Rectal smooth muscle tissue (tissue), 1 donor: ENCODE results near the gene TNRC6C.

Source experiments
- H3K27ac ChIP-seq: one replicate; pipeline ENCODE4 v1.7.0; 2013; ENCODE audit warnings: low read depth, low read length, inconsistent platforms
- H3K27me3 ChIP-seq: one replicate; pipeline ENCODE4 v1.7.0; 2013; ENCODE audit warnings: low read length; ENCODE audit not compliant: control insufficient read depth, insufficient read depth
- H3K36me3 ChIP-seq: one replicate; pipeline ENCODE4 v1.7.0; 2013; ENCODE audit warnings: low read length; ENCODE audit not compliant: control insufficient read depth, insufficient read depth
- H3K4me1 ChIP-seq: one replicate; pipeline ENCODE4 v1.7.0; 2013; ENCODE audit warnings: low read length; ENCODE audit not compliant: control insufficient read depth, insufficient read depth
- H3K4me3 ChIP-seq: one replicate; pipeline ENCODE4 v1.7.0; 2013; ENCODE audit warnings: low read length
- H3K9ac ChIP-seq: one replicate; pipeline ENCODE4 v1.7.0; 2013; ENCODE audit warnings: low read length

Gene TNRC6C

GRCh38 chr17:78012428-78012827 is 53.9 kb downstream of the TNRC6C start:
- Histone ChIP-seq H3K27ac (no peak overlapping the region), H3K36me3 (peaks cover 2% of the 10 kb centered on the region), H3K27me3 (no peaks in the 10 kb centered on the region), H3K9ac (no peak overlapping the region), H3K4me1 (no peaks in the 10 kb centered on the region), H3K4me3 (no peak overlapping the region)

- H3K4me1 ChIP-seq, result no peaks in the 10 kb centered on the region
- H3K36me3 ChIP-seq, result peaks cover 2% of the 10 kb centered on the region
Measured at GRCh38 chr17:78013683-78014467, 55.4 kb downstream of the TNRC6C start.

GRCh38 chr17:78014646-78015045 is 56.1 kb downstream of the TNRC6C start:
- no peak overlapping the region for H3K27ac ChIP-seq
- H3K9ac ChIP-seq, result no peak overlapping the region
- H3K4me3 ChIP-seq, result no peak overlapping the region
- H3K4me1 ChIP-seq, result no peaks in the 10 kb centered on the region
- peaks cover 2% of the 10 kb centered on the region for H3K36me3 ChIP-seq
- H3K27me3 ChIP-seq, result no peaks in the 10 kb centered on the region

More at GRCh38 chr17:78013683-78014467, 55.4 kb downstream of the TNRC6C start:
- Histone ChIP-seq H3K4me3 (no peak overlapping the region), H3K27me3 (no peaks in the 10 kb centered on the region), H3K9ac (no peak overlapping the region), H3K27ac (no peak overlapping the region)

- H3K9ac ChIP-seq, result no peak overlapping the region
- H3K4me3 ChIP-seq, result no peak overlapping the region
- H3K4me1 ChIP-seq, result no peaks in the 10 kb centered on the region
- no peak overlapping the region for H3K27ac ChIP-seq
- no peaks in the 10 kb centered on the region for H3K27me3 ChIP-seq
- peaks cover 2% of the 10 kb centered on the region for H3K36me3 ChIP-seq
Measured at GRCh38 chr17:78016852-78017251, 58.3 kb downstream of the TNRC6C start.

GRCh38 chr17:78019367-78019975 is 61.0 kb downstream of the TNRC6C start:
- Histone ChIP-seq H3K36me3 (no peaks in the 10 kb centered on the region), H3K4me3 (no peak overlapping the region), H3K4me1 (peaks cover 2% of the 10 kb centered on the region), H3K9ac (no peak overlapping the region), H3K27me3 (no peaks in the 10 kb centered on the region), H3K27ac (no peak overlapping the region)

- Histone ChIP-seq H3K36me3 (no peaks in the 10 kb centered on the region), H3K4me3 (no peak overlapping the region), H3K4me1 (peaks cover 2% of the 10 kb centered on the region), H3K27ac (no peak overlapping the region), H3K9ac (no peak overlapping the region), H3K27me3 (no peaks in the 10 kb centered on the region)
Measured at GRCh38 chr17:78019976-78020716, 61.6 kb downstream of the TNRC6C start.

- H3K27ac ChIP-seq, result no peak overlapping the region
Measured at GRCh38 chr17:78020717-78021108, 62.2 kb downstream of the TNRC6C start.

GRCh38 chr17:78022425-78022824 is 63.9 kb downstream of the TNRC6C start:
- Histone ChIP-seq H3K27ac (no peak overlapping the region), H3K27me3 (no peaks in the 10 kb centered on the region)

More at GRCh38 chr17:78020717-78021108, 62.2 kb downstream of the TNRC6C start:
- H3K27me3 ChIP-seq, result no peaks in the 10 kb centered on the region
- H3K4me3 ChIP-seq, result no peak overlapping the region
- peaks cover 2% of the 10 kb centered on the region for H3K4me1 ChIP-seq
- no peak overlapping the region for H3K9ac ChIP-seq
- H3K36me3 ChIP-seq, result no peaks in the 10 kb centered on the region

GRCh38 chr17:78023042-78023441 is 64.5 kb downstream of the TNRC6C start:
- no peaks in the 10 kb centered on the region for H3K27me3 ChIP-seq
- no peak overlapping the region for H3K9ac ChIP-seq
- H3K4me3 ChIP-seq, result no peak overlapping the region
- H3K4me1 ChIP-seq, result peaks cover 6% of the 10 kb centered on the region
- peaks cover 2% of the 10 kb centered on the region for H3K36me3 ChIP-seq
- no peak overlapping the region for H3K27ac ChIP-seq

More at GRCh38 chr17:78022425-78022824, 63.9 kb downstream of the TNRC6C start:
- Histone ChIP-seq H3K9ac (no peak overlapping the region), H3K36me3 (peaks cover under 1% of the 10 kb centered on the region), H3K4me3 (no peak overlapping the region), H3K4me1 (peaks cover 6% of the 10 kb centered on the region)

- no peak overlapping the region for H3K4me3 ChIP-seq
- no peak overlapping the region for H3K9ac ChIP-seq
- no peak overlapping the region for H3K27ac ChIP-seq
- H3K36me3 ChIP-seq, result peaks cover 2% of the 10 kb centered on the region
- H3K4me1 ChIP-seq, result peaks cover 6% of the 10 kb centered on the region
- no peaks in the 10 kb centered on the region for H3K27me3 ChIP-seq
Measured at GRCh38 chr17:78026381-78026780, 67.9 kb downstream of the TNRC6C start.

- Histone ChIP-seq H3K9ac (no peak overlapping the region), H3K27ac (no peak overlapping the region), H3K4me1 (peaks cover 6% of the 10 kb centered on the region), H3K4me3 (no peak overlapping the region), H3K36me3 (peaks cover 2% of the 10 kb centered on the region), H3K27me3 (no peaks in the 10 kb centered on the region)
Measured at GRCh38 chr17:78027121-78027520, 68.6 kb downstream of the TNRC6C start.

- no peak overlapping the region for H3K9ac ChIP-seq
- H3K27ac ChIP-seq, result no peak overlapping the region
- no peaks in the 10 kb centered on the region for H3K27me3 ChIP-seq
- H3K4me1 ChIP-seq, result peaks cover 8% of the 10 kb centered on the region
- peaks cover 4% of the 10 kb centered on the region for H3K36me3 ChIP-seq
- no peak overlapping the region for H3K4me3 ChIP-seq
Measured at GRCh38 chr17:78029697-78030096, 71.2 kb downstream of the TNRC6C start.
